Liver (tissue), 9 donors: ENCODE measurements around the gene CDC42. TPM values are rescaled to one million over a fixed set of nuclear protein-coding genes. Genes with fewer than 3 reads are reported as not detected.

Experiments
- DNase-seq: peaks from one replicate; pipeline ENCODE4 v3.0.0-alpha.2; 2017; ENCODE audit warnings: low spot score
- H3K27ac ChIP-seq, 2 donors: one replicate each; pipeline ENCODE4 v1.7.0; 2013; ENCODE audit warnings: inconsistent platforms in 2 of 2, low read length in 2 of 2, control low read depth in 1 of 2, low read depth in 1 of 2, mild to moderate bottlenecking in 1 of 2
- H3K27me3 ChIP-seq, 4 donors: one replicate each; pipeline versions ENCODE4 v1.6.1 to v1.7.0; 2013; ENCODE audit warnings: low read length in 3 of 4, inconsistent platforms in 1 of 4, mild to moderate bottlenecking in 1 of 4, moderate library complexity in 1 of 4; ENCODE audit not compliant: control insufficient read depth in 4 of 4, insufficient read depth in 4 of 4
- H3K36me3 ChIP-seq, 4 donors: one replicate each; pipeline versions ENCODE4 v1.6.1 to v1.7.0; 2013; ENCODE audit warnings: low read length in 3 of 4, mild to moderate bottlenecking in 3 of 4, low read depth in 1 of 4, moderate library complexity in 1 of 4; ENCODE audit not compliant: control insufficient read depth in 4 of 4, insufficient read depth in 3 of 4
- H3K4me1 ChIP-seq, 4 donors: one replicate each; pipeline versions ENCODE4 v1.6.1 to v1.7.0; 2013; ENCODE audit warnings: low read length in 3 of 4, mild to moderate bottlenecking in 3 of 4, moderate library complexity in 1 of 4; ENCODE audit not compliant: control insufficient read depth in 4 of 4, insufficient read depth in 4 of 4
- H3K4me3 ChIP-seq, 3 donors: one replicate each; pipeline versions ENCODE4 v1.6.1 to v1.7.0; 2013; ENCODE audit warnings: low read length in 3 of 3, control low read depth in 1 of 3, low read depth in 1 of 3, mild to moderate bottlenecking in 1 of 3
- H3K9ac ChIP-seq, 2 donors: one replicate each; pipeline ENCODE4 v1.7.0; 2013; ENCODE audit warnings: low read length in 2 of 2, mild to moderate bottlenecking in 2 of 2, moderate library complexity in 2 of 2, control low read depth in 1 of 2, low read depth in 1 of 2
- H3K9me3 ChIP-seq, 4 donors: one replicate each; pipeline versions ENCODE4 v1.6.1 to v1.7.0; 2013; ENCODE audit warnings: low read length in 3 of 4; ENCODE audit not compliant: control insufficient read depth in 4 of 4
- ATF3 ChIP-seq: IDR thresholded peaks from 2 replicates; pipeline ENCODE4 v1.6.1; 2016; ENCODE audit warnings: antibody characterized with exemption
- CTCF ChIP-seq: fragments of 150-350 bp; IDR thresholded peaks from 2 replicates; pipeline ENCODE4 v1.5.1; 2017; ENCODE audit warnings: improper control_type of control experiment, low read depth, low read length; ENCODE audit not compliant: missing input control
- EGR1 ChIP-seq, 2 donors: IDR thresholded peaks; 2 replicates each; pipeline ENCODE4 v1.6.1; 2016 to 2018; ENCODE audit warnings: antibody characterized with exemption in 2 of 2, low read depth in 2 of 2
- FOXA1 ChIP-seq: IDR thresholded peaks from 2 replicates; pipeline ENCODE4 v1.6.1; 2016; ENCODE audit warnings: antibody characterized with exemption
- FOXA2 ChIP-seq: IDR thresholded peaks from 2 replicates; pipeline ENCODE4 v1.6.1; 2016; ENCODE audit warnings: antibody characterized with exemption
- GABPA ChIP-seq, 2 donors: IDR thresholded peaks in 1 of 2; conservative IDR thresholded peaks in 1 of 2; 2 replicates each; pipeline ENCODE4 v1.6.1; 2016; ENCODE audit warnings: antibody characterized with exemption in 2 of 2, mild to moderate bottlenecking in 1 of 2, moderate library complexity in 1 of 2
- HNF4A ChIP-seq, 2 donors: conservative IDR thresholded peaks; 2 replicates each; pipeline ENCODE4 v1.6.1; 2016; ENCODE audit warnings: antibody characterized with exemption in 2 of 2, mild to moderate bottlenecking in 2 of 2
- HNF4G ChIP-seq: IDR thresholded peaks from 2 replicates; pipeline ENCODE4 v1.6.1; 2016; ENCODE audit warnings: antibody characterized with exemption
- JUND ChIP-seq, 2 donors: IDR thresholded peaks; 2 replicates each; pipeline ENCODE4 v1.6.1; 2016; ENCODE audit warnings: antibody characterized with exemption in 2 of 2
- MAX ChIP-seq: IDR thresholded peaks from 2 replicates; pipeline ENCODE4 v1.6.1; 2016; ENCODE audit warnings: antibody characterized with exemption
- NR2F2 ChIP-seq: IDR thresholded peaks from 2 replicates; pipeline ENCODE4 v1.6.1; 2016; ENCODE audit warnings: antibody characterized with exemption
- RAD21 ChIP-seq, 2 donors: IDR thresholded peaks; 2 replicates each; pipeline ENCODE4 v1.6.1; 2016; ENCODE audit warnings: antibody characterized with exemption in 2 of 2, mild to moderate bottlenecking in 2 of 2
- RXRA ChIP-seq, 2 donors: IDR thresholded peaks; 2 replicates each; pipeline ENCODE4 v1.6.1; 2017 to 2018; ENCODE audit warnings: antibody characterized with exemption in 2 of 2, mild to moderate bottlenecking in 1 of 2
- SP1 ChIP-seq: IDR thresholded peaks from 2 replicates; pipeline ENCODE4 v1.6.1; 2018; ENCODE audit warnings: antibody characterized with exemption, mild to moderate bottlenecking
- TAF1 ChIP-seq: conservative IDR thresholded peaks from 2 replicates; pipeline ENCODE4 v1.6.1; 2016; ENCODE audit warnings: antibody characterized with exemption, mild to moderate bottlenecking
- YY1 ChIP-seq: IDR thresholded peaks from 2 replicates; pipeline ENCODE4 v1.6.1; 2016; ENCODE audit warnings: antibody characterized with exemption, mild to moderate bottlenecking
- ZBTB33 ChIP-seq: IDR thresholded peaks from 2 replicates; pipeline ENCODE4 v1.6.1; 2016; ENCODE audit warnings: antibody characterized with exemption
- WGBS: extraction: QIAGEN DNeasy Blood & Tissue Kit; methylation state at CpG from one replicate; pipeline ENCODE4 v1.1.7; 2013; 5-methylcytosine and 5-hydroxymethylcytosine counted together
- polyA plus RNA-seq, 2 donors: library from polyadenylated mRNA; stranded (reverse) in 1 of 2; unstranded in 1 of 2; fragments of 200-250 nt in 1 of 2; fragments of >200 nt in 1 of 2; fragmentation: Nextera tagmentation in 1 of 2; extraction: Ambion mirVana in 1 of 2; gene quantifications; one replicate each; pipeline versions ENCODE4 v1.2.1 to v1.2.3, GENCODE V29; 2013 to 2015
- total RNA-seq, 2 donors: library from RNA; depleted of rRNA; stranded (reverse); fragments of >200 nt; gene quantifications; one replicate each; pipeline ENCODE4 v1.2.3, GENCODE V29; 2014
- TF ChIP-seq, protein P1 (sequence below): IDR thresholded peaks from 2 replicates; pipeline ENCODE4 v1.6.1; 2016; ENCODE audit warnings: antibody characterized with exemption, mild to moderate bottlenecking
- donor health status: healthy.
- donor health status: healthy.
- donor health status: healthy.
- donor health status: healthy.
- donor health status: healthy.

The CDC42 gene
- total and polyA plus RNA-seq, 4 donors = 40.3 to 140 (median 69.0) TPM

GRCh38 chr1:22120469-22120790 is 67.9 kb downstream of the CDC42 start:
- Histone ChIP-seq H3K27ac (no peak overlapping the region), H3K9ac (no peak overlapping the region), H3K4me3 (no peak overlapping the region), H3K9me3 (no peaks in the 10 kb centered on the region), H3K4me1 (peaks cover 0 to under 1% (median 0%) of the 10 kb centered on the region in 4 donors), H3K27me3 (no peaks in the 10 kb centered on the region), H3K36me3 (no peaks in the 10 kb centered on the region)
- no peak for TF ChIP-seq ZBTB33
- no peak for TF ChIP-seq ATF3
- no peak for TF ChIP-seq EGR1 (IDR thresholded peaks at IDR 0.05; ENCODE audit: low read depth in 2 of 2)
- no peak for TF ChIP-seq CTCF
- no peak for TF ChIP-seq TAF1
- no peak for TF ChIP-seq FOXA2
- TF ChIP-seq, protein P1, sequence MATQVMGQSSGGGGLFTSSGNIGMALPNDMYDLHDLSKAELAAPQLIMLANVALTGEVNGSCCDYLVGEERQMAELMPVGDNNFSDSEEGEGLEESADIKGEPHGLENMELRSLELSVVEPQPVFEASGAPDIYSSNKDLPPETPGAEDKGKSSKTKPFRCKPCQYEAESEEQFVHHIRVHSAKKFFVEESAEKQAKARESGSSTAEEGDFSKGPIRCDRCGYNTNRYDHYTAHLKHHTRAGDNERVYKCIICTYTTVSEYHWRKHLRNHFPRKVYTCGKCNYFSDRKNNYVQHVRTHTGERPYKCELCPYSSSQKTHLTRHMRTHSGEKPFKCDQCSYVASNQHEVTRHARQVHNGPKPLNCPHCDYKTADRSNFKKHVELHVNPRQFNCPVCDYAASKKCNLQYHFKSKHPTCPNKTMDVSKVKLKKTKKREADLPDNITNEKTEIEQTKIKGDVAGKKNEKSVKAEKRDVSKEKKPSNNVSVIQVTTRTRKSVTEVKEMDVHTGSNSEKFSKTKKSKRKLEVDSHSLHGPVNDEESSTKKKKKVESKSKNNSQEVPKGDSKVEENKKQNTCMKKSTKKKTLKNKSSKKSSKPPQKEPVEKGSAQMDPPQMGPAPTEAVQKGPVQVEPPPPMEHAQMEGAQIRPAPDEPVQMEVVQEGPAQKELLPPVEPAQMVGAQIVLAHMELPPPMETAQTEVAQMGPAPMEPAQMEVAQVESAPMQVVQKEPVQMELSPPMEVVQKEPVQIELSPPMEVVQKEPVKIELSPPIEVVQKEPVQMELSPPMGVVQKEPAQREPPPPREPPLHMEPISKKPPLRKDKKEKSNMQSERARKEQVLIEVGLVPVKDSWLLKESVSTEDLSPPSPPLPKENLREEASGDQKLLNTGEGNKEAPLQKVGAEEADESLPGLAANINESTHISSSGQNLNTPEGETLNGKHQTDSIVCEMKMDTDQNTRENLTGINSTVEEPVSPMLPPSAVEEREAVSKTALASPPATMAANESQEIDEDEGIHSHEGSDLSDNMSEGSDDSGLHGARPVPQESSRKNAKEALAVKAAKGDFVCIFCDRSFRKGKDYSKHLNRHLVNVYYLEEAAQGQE = no peak
- TF ChIP-seq RAD21 (IDR thresholded peaks at IDR 0.05) = no peak
- no peak for TF ChIP-seq SP1
- TF ChIP-seq HNF4G = no peak
- TF ChIP-seq RXRA (IDR thresholded peaks at IDR 0.05) = no peak
- TF ChIP-seq GABPA (IDR thresholded peaks at IDR 0.05 in 1 of 2, conservative IDR thresholded peaks at IDR 0.05 in 1 of 2) = no peak
- no peak for TF ChIP-seq JUND (IDR thresholded peaks at IDR 0.05)
- no peak for TF ChIP-seq YY1
- no peak for TF ChIP-seq NR2F2
- no peak for TF ChIP-seq HNF4A (conservative IDR thresholded peaks at IDR 0.05)
- no peak for TF ChIP-seq MAX
- TF ChIP-seq FOXA1 = no peak
- 92% methylated on average over 11 of the region's 11 CpGs for WGBS
- no peak for DNase-seq
